Kidney (tissue), 14 donors: ENCODE measurements around the gene SOX2. TPM values are rescaled to one million over a fixed set of nuclear protein-coding genes. Genes with fewer than 3 reads are reported as not detected.

ENCODE experiments used
- DNase-seq, 5 donors: peaks; one replicate each; pipeline ENCODE4 v3.0.0-alpha.2; 2013 to 2020
- FAIRE-seq: peaks from 2 replicates; lab custom pipeline; 2012; peaks lifted over from hg19 to GRCh38; lab: Jason Lieb, UNC
- H3K27ac ChIP-seq, 2 donors: one replicate each; pipeline ENCODE4 v1.7.0; 2013; ENCODE audit warnings: low read depth in 2 of 2, low read length in 2 of 2, inconsistent platforms in 1 of 2
- H3K27me3 ChIP-seq: one replicate; pipeline ENCODE4 v1.7.1; 2013; ENCODE audit warnings: low read length, inconsistent platforms; ENCODE audit not compliant: control insufficient read depth, insufficient read depth
- H3K36me3 ChIP-seq, 3 donors: one replicate each; pipeline versions ENCODE4 v1.7.0 to v1.7.1; 2013; ENCODE audit warnings: low read length in 3 of 3, control low read depth in 1 of 3, inconsistent platforms in 1 of 3; ENCODE audit not compliant: insufficient read depth in 3 of 3, control insufficient read depth in 2 of 3
- H3K4me1 ChIP-seq, 3 donors: one replicate each; pipeline versions ENCODE4 v1.7.0 to v1.7.1; 2013; ENCODE audit warnings: low read length in 3 of 3, inconsistent platforms in 1 of 3, low read depth in 1 of 3; ENCODE audit not compliant: control insufficient read depth in 2 of 3, insufficient read depth in 2 of 3
- H3K4me3 ChIP-seq, 3 donors: one replicate each; pipeline versions ENCODE4 v1.7.0 to v1.8.1; 2013; ENCODE audit warnings: low read length in 3 of 3, control low read depth in 1 of 3, inconsistent platforms in 1 of 3
- H3K9ac ChIP-seq, 3 donors: one replicate each; pipeline versions ENCODE4 v1.7.0 to v1.7.1; 2013; ENCODE audit warnings: low read length in 3 of 3, control low read depth in 1 of 3, inconsistent platforms in 1 of 3
- H3K9me3 ChIP-seq, 3 donors: one replicate each; pipeline versions ENCODE4 v1.7.0 to v1.7.1; 2013; ENCODE audit warnings: low read length in 3 of 3, control low read depth in 1 of 3, inconsistent platforms in 1 of 3; ENCODE audit not compliant: control insufficient read depth in 2 of 3, insufficient read depth in 1 of 3
- CTCF ChIP-seq: IDR thresholded peaks from 3 replicates; pipeline ENCODE4 v1.5.1; 2012; ENCODE audit warnings: mild to moderate bottlenecking, moderate library complexity, borderline replicate concordance; ENCODE audit not compliant: insufficient read depth; ENCODE audit errors: extremely low read depth
- intact Hi-C: fragments of 100-400 bp; cut with DNase I; formaldehyde crosslinking; loops from one replicate; pipeline ENCODE4 v1.11.1; 2022
- polyA plus RNA-seq: library from polyadenylated mRNA; stranded (reverse); fragments of 350-450 nt; fragmentation: Illumina TruSeq; extraction: RNeasy Lipid Tissue Mini Kit (QIAGEN cat#74804); gene quantifications from one replicate; pipeline ENCODE4 v1.2.3, GENCODE V29; 2014; ENCODE audit warnings: low read depth, low replicate concordance; ENCODE audit not compliant: insufficient read depth
- total RNA-seq: library from RNA; stranded (reverse); fragmentation: NEBNext Ultra II Directional; extraction: Animal tissue kit (Norgen Biotek cat#: 25700); gene quantifications from one replicate; pipeline ENCODE4 v1.2.1, GENCODE V29; 2021
- donor health status: control.
- donor health status: control.
- donor health status: control.
- donor health status: control.
- donor health status: control.
- donor health status: DM: yes; HTN: yes; CAD: no.
- donor health status: Normal renal cell carcinoma (clear cell type).

SOX2 gene
- total and polyA plus RNA-seq, 2 donors from 2014 or later, result 0.13 TPM; not detected in 1

DNA sequence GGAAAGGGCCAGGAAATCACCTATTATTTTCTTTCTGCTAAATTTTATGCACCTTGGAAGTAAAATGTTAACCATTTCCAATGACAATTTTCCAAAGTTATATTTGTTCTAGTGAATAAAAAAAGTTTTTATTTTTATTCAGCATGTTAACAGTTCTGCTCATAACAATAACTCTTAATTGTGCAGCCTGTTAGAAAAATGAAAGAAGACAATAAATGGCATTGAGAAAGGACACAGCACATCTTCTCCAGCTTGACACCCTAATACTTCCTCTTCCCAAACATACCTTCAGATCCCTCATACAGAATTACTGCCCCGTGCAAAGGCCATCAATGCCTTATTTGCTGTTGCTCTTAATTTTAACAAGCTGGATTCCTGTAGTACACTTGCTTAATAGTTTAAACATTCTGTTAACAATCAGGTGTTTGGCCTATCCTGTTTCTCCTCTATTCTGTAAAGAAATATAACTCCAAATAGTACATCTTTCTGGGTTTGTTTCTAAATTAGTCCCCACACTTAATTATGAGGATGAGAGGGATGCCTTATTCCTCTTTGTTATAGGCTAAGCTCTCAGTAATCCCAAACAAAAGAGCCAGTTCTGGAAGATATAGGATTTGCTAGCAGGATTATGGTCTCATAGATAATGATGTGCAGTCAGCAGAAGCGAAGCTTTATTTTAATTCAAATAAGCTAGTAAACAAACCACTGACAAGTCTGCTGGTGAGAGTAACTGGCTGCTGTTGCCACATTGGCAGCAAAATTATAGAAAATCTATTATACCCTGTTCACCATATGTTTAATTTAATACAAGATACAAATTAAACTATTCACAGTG lies 19.2 kb upstream of the SOX2 start:
- FAIRE-seq (no peak), DNase-seq (no peak)
- H3K27me3 ChIP-seq, result peaks cover 19% of the 10 kb centered on the region
- no peaks in the 10 kb centered on the region for H3K9me3 ChIP-seq
- no peaks in the 10 kb centered on the region for H3K36me3 ChIP-seq
- peaks cover 0 to 7% (median 4%) of the 10 kb centered on the region in 3 donors for H3K4me1 ChIP-seq
- H3K27ac ChIP-seq, result no peak overlapping the region
- H3K4me3 ChIP-seq, result no peak overlapping the region
- H3K9ac ChIP-seq, result no peak overlapping the region
- intact Hi-C loops, result no loop called here
- TF ChIP-seq CTCF, result no peak

GRCh38 chr3:181693280-181693679 lies 18.4 kb upstream of the SOX2 start:
- Histone ChIP-seq H3K36me3 (no peaks in the 10 kb centered on the region), H3K27ac (no peak overlapping the region), H3K9ac (no peak overlapping the region), H3K4me3 (no peak overlapping the region), H3K4me1 (peaks cover 0 to 7% (median 4%) of the 10 kb centered on the region in 3 donors), H3K9me3 (no peaks in the 10 kb centered on the region), H3K27me3 (peaks cover 26% of the 10 kb centered on the region)
- no peak for TF ChIP-seq CTCF
- FAIRE-seq (no peak), DNase-seq (no peak)
- intact Hi-C loops, result no loop called here

DNA sequence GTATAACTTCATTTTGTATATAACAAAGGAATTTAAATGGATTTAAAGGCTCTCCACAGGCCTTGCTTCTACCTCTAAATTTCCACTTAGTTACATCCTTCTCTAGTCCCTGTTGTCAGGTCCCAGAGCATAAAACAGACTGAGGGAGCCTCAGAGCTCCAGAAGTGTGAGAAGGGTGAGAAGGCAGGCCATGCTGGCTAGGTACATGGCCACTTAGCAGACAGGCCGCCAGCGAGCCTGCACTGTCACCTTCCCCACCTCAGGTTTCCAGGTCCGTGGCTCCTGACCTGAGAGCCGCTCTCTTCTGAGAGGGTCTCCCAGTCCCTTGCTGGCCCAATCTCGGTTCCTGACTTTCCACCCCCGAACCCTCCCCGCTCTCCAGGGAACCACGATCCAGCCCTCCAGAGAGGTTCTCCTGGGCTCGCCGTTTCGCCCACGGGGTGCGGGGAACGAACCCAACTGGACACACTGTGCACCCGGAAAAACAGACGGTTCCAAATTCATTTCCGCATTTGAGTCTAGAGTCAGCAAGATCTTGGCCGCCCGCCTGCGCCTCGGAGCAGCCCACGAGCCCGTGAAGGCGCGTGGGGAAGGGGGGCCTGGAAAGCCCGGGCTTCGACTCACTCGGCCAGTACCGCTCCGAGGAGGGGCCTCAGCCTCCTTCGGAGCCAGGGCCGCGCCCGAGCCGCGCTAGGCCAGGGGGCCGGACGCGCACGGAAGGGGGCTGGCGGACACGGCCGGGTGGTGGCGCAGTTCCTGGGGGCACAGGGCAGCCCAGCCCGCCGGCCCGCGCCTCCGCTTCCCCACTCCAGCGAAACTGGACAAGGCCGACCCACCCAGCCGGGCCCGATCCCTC lies 16.7 kb upstream of the SOX2 start:
- H3K27ac ChIP-seq, result no peak overlapping the region
- FAIRE-seq (no peak), DNase-seq (peak; percentile 54 to 87 (median 76))
- H3K36me3 ChIP-seq, result no peaks in the 10 kb centered on the region
- peaks cover 44% of the 10 kb centered on the region for H3K27me3 ChIP-seq
- H3K4me1 ChIP-seq, result peaks cover 0 to 7% (median 4%) of the 10 kb centered on the region in 3 donors
- intact Hi-C loops, result no loop called here
- H3K4me3 ChIP-seq, result peak overlapping the region in 1 of 3 donors; percentile 32
- H3K9me3 ChIP-seq, result no peaks in the 10 kb centered on the region
- TF ChIP-seq CTCF, result no peak
- no peak overlapping the region for H3K9ac ChIP-seq
